T-cell (primary cell): ENCODE results near the gene GNAO1. TPM values are rescaled to one million over a fixed set of nuclear protein-coding genes. Genes with fewer than 3 reads are reported as not detected.

Source experiments
- ATAC-seq, 4 experiments: fragments of 200-7000 bp in 3 of 4; fragments of 150-1000 bp in 1 of 4; cut with Tn5 transposase; replicated peaks in 1 of 4; 1 replicate in 3 of 4; 2 replicates in 1 of 4; pipeline ENCODE4 v1.10.0; 2021; ENCODE audit warnings: moderate library complexity in 3 of 4, mild to moderate bottlenecking in 2 of 4, moderate number of reproducible peaks in 1 of 4
- CTCF ChIA-PET, 2 donors: fragments of 300-600 bp; sonication (Branson Sonifier 250); formaldehyde crosslinking; loops; one replicate each; lab custom pipeline; 2022; ENCODE audit warnings: antibody characterized with exemption in 2 of 2; lab: Charles Lee
- POLR2A ChIA-PET, 2 donors: fragments of 300-600 bp; sonication (Branson Sonifier 250); formaldehyde crosslinking; loops; one replicate each; lab custom pipeline; 2022; ENCODE audit warnings: antibody characterized with exemption in 2 of 2; lab: Charles Lee
- DNase-seq, 35 experiments: peaks; one replicate each; pipeline versions ENCODE4 v3.0.0 to v3.0.0-alpha.2; 2013 to 2023
- H3K27ac ChIP-seq: one replicate; pipeline ENCODE4 v1.5.1; 2013; ENCODE audit warnings: low read length
- H3K27me3 ChIP-seq, 2 experiments: replicated peaks in 1 of 2; 1 replicate in 1 of 2; 2 replicates in 1 of 2; pipeline versions ENCODE4 v1.6.1 to v1.7.0; 2013; ENCODE audit warnings: low read length in 1 of 2, mixed read lengths in 1 of 2; ENCODE audit not compliant: control insufficient read depth in 2 of 2, insufficient read depth in 2 of 2; ENCODE audit errors: extremely low read depth in 1 of 2
- H3K36me3 ChIP-seq, 2 donors: 1 replicate in 1 of 2; 2 replicates in 1 of 2; pipeline versions ENCODE4 v1.6.1 to v1.7.0; 2013; ENCODE audit warnings: low read length in 1 of 2; ENCODE audit not compliant: control insufficient read depth in 2 of 2, insufficient read depth in 1 of 2; ENCODE audit errors: extremely low read depth in 1 of 2
- H3K4me1 ChIP-seq, 2 experiments: 1 replicate in 1 of 2; 2 replicates in 1 of 2; pipeline versions ENCODE4 v1.6.1 to v1.7.0; 2013; ENCODE audit warnings: low read length in 2 of 2, mixed read lengths in 1 of 2; ENCODE audit not compliant: insufficient read depth in 2 of 2, control insufficient read depth in 1 of 2; ENCODE audit errors: extremely low read depth in 1 of 2
- H3K4me3 ChIP-seq, 2 donors: 1 replicate in 1 of 2; 2 replicates in 1 of 2; pipeline versions ENCODE4 v1.5.1 to v1.7.0; 2013; ENCODE audit warnings: mild to moderate bottlenecking in 2 of 2, low read length in 1 of 2, moderate library complexity in 1 of 2; ENCODE audit not compliant: control insufficient read depth in 1 of 2; ENCODE audit errors: extremely low read depth in 1 of 2
- H3K9me3 ChIP-seq: 2 replicates; pipeline ENCODE4 v1.7.0; 2013
- H3K27ac Mint-ChIP-seq, 2 donors: one replicate each; pipeline ENCODE4 v1.8.0; 2020 to 2021; ENCODE audit warnings: mild to moderate bottlenecking in 2 of 2, mixed read lengths in 2 of 2
- H3K27me3 Mint-ChIP-seq, 2 donors: one replicate each; pipeline ENCODE4 v1.8.0; 2021 to 2022; ENCODE audit warnings: mixed read lengths in 2 of 2
- H3K36me3 Mint-ChIP-seq: one replicate; pipeline ENCODE4 v1.8.0; 2021; ENCODE audit warnings: mixed read lengths
- H3K4me1 Mint-ChIP-seq, 3 donors: one replicate each; pipeline ENCODE4 v1.8.0; 2020 to 2022; ENCODE audit warnings: mixed read lengths in 3 of 3, mild to moderate bottlenecking in 1 of 3
- H3K4me3 Mint-ChIP-seq, 3 donors: one replicate each; pipeline ENCODE4 v1.8.0; 2020 to 2022; ENCODE audit warnings: mild to moderate bottlenecking in 3 of 3, mixed read lengths in 3 of 3, moderate library complexity in 3 of 3
- H3K9me3 Mint-ChIP-seq, 3 donors: one replicate each; pipeline ENCODE4 v1.8.0; 2020 to 2022; ENCODE audit warnings: mixed read lengths in 3 of 3
- WGBS: methylation state at CpG from one replicate; pipeline ENCODE4 v1.1.5; 2013; ENCODE audit warnings: missing lambda C conversion rate; ENCODE audit not compliant: insufficient coverage; 5-methylcytosine and 5-hydroxymethylcytosine counted together
- total RNA-seq, 35 experiments: library from RNA in 6 of 35; stranded (reverse) in 6 of 35; fragments of 120-200 nt in 1 of 35; gene quantifications; one replicate each; pipeline versions ENCODE4 v1.2.1 to v1.2.4 and lab custom pipeline; 2013 to 2026

Gene GNAO1
- total RNA-seq, 5 donors from 2014 or later (not counting 1 experiment from before 2014, with no cell fraction given), result 3.9 to 14.2 (median 12.6) TPM

DNA sequence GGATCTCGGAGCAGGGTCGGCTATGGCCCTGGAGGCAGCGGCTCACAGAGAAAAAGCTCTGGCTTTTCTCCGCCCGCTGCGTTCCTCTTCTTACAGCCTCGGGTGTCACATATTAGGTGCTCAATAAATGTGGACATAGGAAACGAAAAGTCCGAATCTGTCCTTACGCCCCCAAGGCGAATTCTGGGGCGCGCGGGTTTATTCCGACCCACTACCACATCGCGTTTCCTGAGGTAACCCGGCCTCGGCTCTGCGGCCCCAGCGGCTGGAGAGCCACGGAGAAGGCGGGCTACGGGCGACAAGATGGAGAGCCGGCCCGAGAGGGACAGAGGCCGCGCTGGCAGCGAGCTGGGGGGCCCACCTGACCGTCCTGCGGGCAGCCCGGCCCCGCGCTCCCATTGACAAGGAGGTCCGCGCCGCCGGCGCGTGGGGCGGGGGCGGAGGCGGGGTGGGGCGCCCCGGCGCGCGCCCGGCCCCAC lies 573 bp upstream of the GNAO1 start:
- Mint-ChIP-seq H3K4me1 (peaks cover 18 to 35% (median 31%) of the 10 kb centered on the region in 3 donors), H3K27ac (no peak overlapping the region), H3K36me3 (no peaks in the 10 kb centered on the region), H3K9me3 (no peaks in the 10 kb centered on the region), H3K27me3 (peaks cover 26 to 35% of the 10 kb centered on the region in 2 donors), H3K4me3 (peak overlapping the region; percentile 74 to 77 (median 77))
- Histone ChIP-seq H3K27me3 (peaks cover 19 to 33% of the 10 kb centered on the region in 2 experiments), H3K4me3 (peak overlapping the region; percentile 46 to 74), H3K9me3 (no peaks in the 10 kb centered on the region), H3K36me3 (no peaks in the 10 kb centered on the region), H3K4me1 (peaks cover 12 to 39% of the 10 kb centered on the region in 2 experiments), H3K27ac (peak overlapping the region; percentile 11)
- DNase-seq (peak in 4 of 35 experiments; percentile 6 to 32 (median 24)), ATAC-seq (peak in 2 of 4 experiments; percentile 21 to 27)
- POLR2A ChIA-PET, result interaction anchor here in 1 of 2 donors (0.7 kb wide), 1 partner anchor 728 kb away, joined by 3 read pairs; no protein-coding TSS in a partner anchor
- WGBS, result 1% methylated on average over 50 of the region's 50 CpGs
- CTCF ChIA-PET, result interaction anchor here (0.6 to 1.6 kb wide), 3 partner anchors 9 to 128 kb away, joined by 3 read pairs; no protein-coding TSS in a partner anchor

- H3K27me3 ChIP-seq, result peaks cover 19 to 33% of the 10 kb centered on the region in 2 experiments
- Mint-ChIP-seq H3K4me1 (peaks cover 18 to 35% (median 31%) of the 10 kb centered on the region in 3 donors), H3K27me3 (peaks cover 26 to 39% of the 10 kb centered on the region in 2 donors), H3K9me3 (no peaks in the 10 kb centered on the region), H3K4me3 (peak overlapping the region; percentile 77 to 79 (median 77)), H3K36me3 (no peaks in the 10 kb centered on the region), H3K27ac (no peak overlapping the region)
- no peak overlapping the region for H3K27ac ChIP-seq
- CTCF ChIA-PET, result interaction anchor here in 1 of 2 donors (0.6 kb wide), 1 partner anchor 78 kb away, joined by 10 read pairs; no protein-coding TSS in a partner anchor
- no peaks in the 10 kb centered on the region for H3K36me3 ChIP-seq
- WGBS, result 1% methylated on average over 16 of the region's 46 CpGs
- peaks cover 12 to 39% of the 10 kb centered on the region in 2 experiments for H3K4me1 ChIP-seq
- no peak for DNase-seq
- POLR2A ChIA-PET, result interaction anchor here in 1 of 2 donors (0.5 kb wide), 1 partner anchor 54 kb away, joined by 4 read pairs; no protein-coding TSS in a partner anchor
- peak overlapping the region; percentile 44 to 61 for H3K4me3 ChIP-seq
- H3K9me3 ChIP-seq, result no peaks in the 10 kb centered on the region
- no peak for ATAC-seq
These were observed 746 bp downstream of the GNAO1 start for GRCh38 chr16:56191835-56192634.

DNA sequence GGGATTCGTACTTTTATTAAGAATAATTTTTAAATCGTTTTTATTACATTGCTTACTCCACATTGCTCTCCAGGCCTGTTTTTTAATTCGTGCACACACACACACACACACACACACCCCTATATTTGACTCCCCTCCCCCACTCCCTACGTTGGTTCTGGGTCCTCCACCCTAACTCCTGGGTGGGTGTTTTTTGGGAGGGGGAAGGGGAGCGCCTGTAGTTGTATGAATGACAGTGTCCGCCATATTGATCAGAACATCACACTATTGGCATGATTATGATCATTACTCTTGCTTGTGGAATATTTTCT lies 1.3 kb downstream of the GNAO1 start:
- peaks cover 18 to 38% (median 31%) of the 10 kb centered on the region in 3 donors for H3K4me1 Mint-ChIP-seq
- H3K9me3 Mint-ChIP-seq, result no peaks in the 10 kb centered on the region
- ATAC-seq (no peak), DNase-seq (no peak)
- Histone ChIP-seq H3K27me3 (peaks cover 19 to 33% of the 10 kb centered on the region in 2 experiments), H3K4me3 (peak overlapping the region in 1 of 2 donors; percentile 15), H3K4me1 (peaks cover 12 to 39% of the 10 kb centered on the region in 2 experiments), H3K27ac (no peak overlapping the region), H3K9me3 (no peaks in the 10 kb centered on the region), H3K36me3 (no peaks in the 10 kb centered on the region)
- WGBS, result no CpG with 5 or more reads among the region's 6 CpGs
- peak overlapping the region; percentile 74 to 77 (median 77) for H3K4me3 Mint-ChIP-seq
- ChIA-PET CTCF (no interaction called here), POLR2A (no interaction called here)
- peak overlapping the region in 1 of 2 donors; percentile 83 for H3K27ac Mint-ChIP-seq
- no peaks in the 10 kb centered on the region for H3K36me3 Mint-ChIP-seq
- peaks cover 26 to 44% of the 10 kb centered on the region in 2 donors for H3K27me3 Mint-ChIP-seq

- H3K27me3 Mint-ChIP-seq, result peaks cover 26 to 44% of the 10 kb centered on the region in 2 donors
- H3K36me3 ChIP-seq, result no peaks in the 10 kb centered on the region
- peaks cover 13 to 39% of the 10 kb centered on the region in 2 experiments for H3K4me1 ChIP-seq
- ATAC-seq (no peak), DNase-seq (no peak)
- H3K4me3 Mint-ChIP-seq, result peak overlapping the region; percentile 76 to 77 (median 77)
- H3K27ac Mint-ChIP-seq, result peak overlapping the region in 1 of 2 donors; percentile 83
- peak overlapping the region in 1 of 2 donors; percentile 68 for H3K4me3 ChIP-seq
- no peaks in the 10 kb centered on the region for H3K36me3 Mint-ChIP-seq
- ChIA-PET CTCF (interaction anchor here in 1 of 2 donors (1.4 kb wide), 1 partner anchor 10 kb away, joined by 3 read pairs; no protein-coding TSS in a partner anchor), POLR2A (interaction anchor here in 1 of 2 donors (0.6 kb wide), 1 partner anchor 8 kb away, joined by 3 read pairs; no protein-coding TSS in a partner anchor)
- no peaks in the 10 kb centered on the region for H3K9me3 ChIP-seq
- no peak overlapping the region for H3K27ac ChIP-seq
- H3K27me3 ChIP-seq, result peaks cover 19 to 33% of the 10 kb centered on the region in 2 experiments
- peaks cover 20 to 38% (median 31%) of the 10 kb centered on the region in 3 donors for H3K4me1 Mint-ChIP-seq
- H3K9me3 Mint-ChIP-seq, result no peaks in the 10 kb centered on the region
- 18% methylated on average over 8 of the region's 33 CpGs for WGBS
These were observed 2.0 kb downstream of the GNAO1 start for GRCh38 chr16:56192986-56193945.

- Histone ChIP-seq H3K36me3 (no peaks in the 10 kb centered on the region), H3K27ac (no peak overlapping the region), H3K9me3 (no peaks in the 10 kb centered on the region), H3K4me1 (peaks cover 20 to 48% of the 10 kb centered on the region in 2 experiments), H3K4me3 (peak overlapping the region; percentile 42 to 68), H3K27me3 (peaks cover 11 to 33% of the 10 kb centered on the region in 2 experiments)
- Mint-ChIP-seq H3K36me3 (no peaks in the 10 kb centered on the region), H3K27me3 (peaks cover 24 to 39% of the 10 kb centered on the region in 2 donors), H3K4me1 (peaks cover 28 to 37% (median 31%) of the 10 kb centered on the region in 3 donors), H3K4me3 (peak overlapping the region; percentile 68 to 77 (median 76)), H3K27ac (peak overlapping the region; percentile 23 to 34), H3K9me3 (no peaks in the 10 kb centered on the region)
- DNase-seq (peak; percentile 41 to 87 (median 64)), ATAC-seq (peak; percentile 60 to 83 (median 64))
- POLR2A ChIA-PET, result interaction anchor here (0.6 to 0.8 kb wide), 2 partner anchors 8 to 11 kb away, joined by 3 to 4 read pairs; no protein-coding TSS in a partner anchor
- CTCF ChIA-PET, result interaction anchor here in 1 of 2 donors (0.6 to 1.4 kb wide), 2 partner anchors 9 to 488 kb away, joined by 3 to 10 read pairs; no protein-coding TSS in a partner anchor
- WGBS, result 8% methylated on average over 35 of the region's 48 CpGs
These were observed 2.9 kb downstream of the GNAO1 start for GRCh38 chr16:56193951-56194726.
